KMS-11 (cell line): Measurements from ENCODE around the gene CTDP1.

Experiments used
- H2AFZ ChIP-seq: fragments of 200-600 bp; sonication (generic); 2 replicates; pipeline ENCODE4 v1.6.1; 2016; ENCODE audit warnings: antibody characterized with exemption, mixed run types, low read depth
- H3K27ac ChIP-seq: fragments of 200-600 bp; sonication (generic); 2 replicates; pipeline ENCODE4 v1.6.1; 2016; ENCODE audit warnings: mild to moderate bottlenecking, mixed run types
- H3K27me3 ChIP-seq: fragments of 200-600 bp; sonication (generic); 2 replicates; pipeline ENCODE4 v1.6.1; 2017; ENCODE audit warnings: mild to moderate bottlenecking, low read depth, mixed run types, moderate library complexity; ENCODE audit not compliant: insufficient read depth
- H3K36me3 ChIP-seq: fragments of 200-600 bp; sonication (generic); 2 replicates; pipeline ENCODE4 v1.6.1; 2017; ENCODE audit warnings: mild to moderate bottlenecking, mixed run types; ENCODE audit not compliant: insufficient read depth
- H3K4me1 ChIP-seq: fragments of 200-600 bp; sonication (generic); 2 replicates; pipeline ENCODE4 v1.6.1; 2016; ENCODE audit warnings: mild to moderate bottlenecking, low read depth, mixed run types; ENCODE audit not compliant: poor library complexity, severe bottlenecking
- H3K4me2 ChIP-seq: fragments of 200-600 bp; sonication (generic); 2 replicates; pipeline ENCODE4 v1.7.0; 2016; ENCODE audit warnings: mild to moderate bottlenecking, mixed run types
- H3K4me3 ChIP-seq: fragments of 200-600 bp; sonication (generic); IDR thresholded peaks from 2 replicates; pipeline ENCODE4 v1.6.1; 2017; ENCODE audit warnings: low read depth, low read length, mixed read lengths; ENCODE audit not compliant: insufficient read depth
- H3K79me2 ChIP-seq: fragments of 200-600 bp; sonication (generic); 2 replicates; pipeline ENCODE4 v1.6.1; 2016; ENCODE audit warnings: low read depth, mixed run types; ENCODE audit not compliant: insufficient read depth
- H3K9ac ChIP-seq: fragments of 200-600 bp; sonication (generic); 2 replicates; pipeline ENCODE4 v1.6.1; 2016; ENCODE audit warnings: mild to moderate bottlenecking, mixed run types
- H4K20me1 ChIP-seq: fragments of 200-600 bp; sonication (generic); 2 replicates; pipeline ENCODE4 v1.6.1; 2016; ENCODE audit warnings: mild to moderate bottlenecking, mixed run types; ENCODE audit not compliant: insufficient read depth
- CTCF ChIP-seq: fragments of 200-600 bp; sonication (generic); conservative IDR thresholded peaks from 2 replicates; pipeline ENCODE4 v1.6.1; 2017; ENCODE audit warnings: low read depth, mild to moderate bottlenecking, antibody characterized with exemption, low read length, moderate library complexity, mixed read lengths

Gene CTDP1

GRCh38 chr18:79756826-79757225 lies 77.2 kb downstream of the CTDP1 start:
- no peaks in the 10 kb centered on the region for H3K27me3 ChIP-seq
- no peak overlapping the region for H3K27ac ChIP-seq
- H3K79me2 ChIP-seq = no peaks in the 10 kb centered on the region
- H3K4me1 ChIP-seq = no peaks in the 10 kb centered on the region
- TF ChIP-seq CTCF = no peak
- H4K20me1 ChIP-seq = no peaks in the 10 kb centered on the region
- H3K4me3 ChIP-seq = no peak overlapping the region
- no peak overlapping the region for H3K9ac ChIP-seq
- H3K4me2 ChIP-seq = no peak overlapping the region
- H3K36me3 ChIP-seq = no peaks in the 10 kb centered on the region; the same call in 1 of the 2 replicates
- H2AFZ ChIP-seq = no peak overlapping the region

- H3K27ac ChIP-seq = no peak overlapping the region
- no peak overlapping the region for H2AFZ ChIP-seq
- no peak overlapping the region for H3K9ac ChIP-seq
- no peak for TF ChIP-seq CTCF
- no peaks in the 10 kb centered on the region for H3K27me3 ChIP-seq
- H3K79me2 ChIP-seq = no peaks in the 10 kb centered on the region
- no peak overlapping the region for H3K4me3 ChIP-seq
- H3K4me1 ChIP-seq = no peaks in the 10 kb centered on the region
- no peaks in the 10 kb centered on the region for H4K20me1 ChIP-seq
- H3K4me2 ChIP-seq = no peak overlapping the region
- no peaks in the 10 kb centered on the region for H3K36me3 ChIP-seq
Observed at GRCh38 chr18:79760348-79760747, 80.7 kb downstream of the CTDP1 start.

- H3K27me3 ChIP-seq = no peaks in the 10 kb centered on the region
- H3K79me2 ChIP-seq = no peaks in the 10 kb centered on the region
- H3K27ac ChIP-seq = no peak overlapping the region
- H3K9ac ChIP-seq = no peak overlapping the region
- H3K4me1 ChIP-seq = no peaks in the 10 kb centered on the region
- no peak for TF ChIP-seq CTCF
- H4K20me1 ChIP-seq = no peaks in the 10 kb centered on the region
- H2AFZ ChIP-seq = no peak overlapping the region
- H3K36me3 ChIP-seq = no peaks in the 10 kb centered on the region
- no peak overlapping the region for H3K4me2 ChIP-seq
- H3K4me3 ChIP-seq = no peak overlapping the region
Observed at GRCh38 chr18:79760881-79761280, 81.3 kb downstream of the CTDP1 start.

- TF ChIP-seq CTCF = no peak
- H3K27me3 ChIP-seq = no peaks in the 10 kb centered on the region
- no peak overlapping the region for H3K4me2 ChIP-seq
- H3K27ac ChIP-seq = no peak overlapping the region
- H3K9ac ChIP-seq = no peak overlapping the region
- no peaks in the 10 kb centered on the region for H4K20me1 ChIP-seq
- H3K36me3 ChIP-seq = no peaks in the 10 kb centered on the region
- no peak overlapping the region for H2AFZ ChIP-seq
- no peaks in the 10 kb centered on the region for H3K79me2 ChIP-seq
- H3K4me3 ChIP-seq = no peak overlapping the region
- no peaks in the 10 kb centered on the region for H3K4me1 ChIP-seq
Observed at GRCh38 chr18:79763407-79763806, 83.8 kb downstream of the CTDP1 start.
